ENCODE data around the gene CES3.

GRCh38 chr16:66983033-66983432 is 22.0 kb downstream of the CES3 start:
- TF ChIP-seq CTCF (optimal IDR thresholded peaks at IDR 0.05 in 1 of 3, IDR thresholded peaks at IDR 0.05 in 1 of 3, conservative IDR thresholded peaks at IDR 0.05 in 1 of 3; ENCODE audit: extremely low read depth in 1 of 3, insufficient read depth in 2 of 3, low read length in 3 of 3): no peak
- no peak for TF ChIP-seq EZH2 (IDR thresholded peaks at IDR 0.05; ENCODE audit: low read length)

Measured in keratinocyte (primary cell).